C1 segment of cervical spinal cord (tissue), 14 donors: Measurements from ENCODE around the gene LRRC75A.

ENCODE experiments used
- DNase-seq, 14 donors: peaks; one replicate each; lab custom pipeline; 2025; lab: John Stamatoyannopoulos, UW

LRRC75A gene

DNA sequence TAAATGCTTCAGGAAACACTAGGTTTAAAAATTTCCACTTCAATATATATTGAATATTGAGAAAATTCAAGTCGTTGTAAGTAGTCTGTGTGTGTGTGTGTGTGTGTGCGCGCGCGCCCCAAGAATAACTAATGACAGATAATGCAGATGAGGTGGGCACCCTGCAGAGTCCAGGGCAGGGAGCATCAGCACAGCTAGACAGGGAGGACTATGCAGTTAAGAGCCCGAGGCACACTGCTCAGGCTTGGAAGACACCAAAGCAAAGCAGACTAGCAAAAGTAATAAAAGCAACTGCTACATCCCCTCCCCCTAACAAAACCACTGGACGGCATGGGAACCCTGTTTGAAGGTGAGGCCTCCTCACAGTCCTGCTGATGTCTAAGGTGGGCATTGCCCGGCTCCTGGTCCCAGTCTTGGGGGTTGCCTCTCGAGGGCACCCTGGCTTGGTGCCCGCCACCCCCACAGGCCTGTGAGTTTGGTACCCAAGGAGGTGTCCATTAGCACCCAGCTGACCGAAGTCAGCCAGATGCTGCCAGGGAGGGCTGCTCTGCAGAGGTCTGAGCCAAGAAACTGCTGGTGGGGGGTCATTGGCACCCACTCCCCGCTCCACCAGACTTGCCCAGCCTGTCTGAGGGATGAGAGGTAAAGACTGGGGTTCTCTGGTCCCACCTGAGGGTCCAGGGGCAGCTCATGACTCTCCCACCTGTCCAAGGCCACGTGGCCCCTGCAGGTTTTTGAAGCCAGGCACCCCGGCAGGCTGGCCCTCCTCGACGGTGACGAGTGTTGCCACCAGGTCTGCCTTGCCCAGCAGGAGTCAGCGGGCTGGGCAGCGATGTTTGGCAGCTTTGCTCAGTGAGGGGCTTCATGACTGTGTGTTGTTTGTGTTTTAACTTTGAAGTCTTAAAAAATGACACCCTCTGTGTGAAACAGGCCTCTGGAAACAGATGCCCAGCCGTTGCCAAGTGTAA lies 18.7 kb downstream of the LRRC75A start:
- DNase-seq, result no peak

DNA sequence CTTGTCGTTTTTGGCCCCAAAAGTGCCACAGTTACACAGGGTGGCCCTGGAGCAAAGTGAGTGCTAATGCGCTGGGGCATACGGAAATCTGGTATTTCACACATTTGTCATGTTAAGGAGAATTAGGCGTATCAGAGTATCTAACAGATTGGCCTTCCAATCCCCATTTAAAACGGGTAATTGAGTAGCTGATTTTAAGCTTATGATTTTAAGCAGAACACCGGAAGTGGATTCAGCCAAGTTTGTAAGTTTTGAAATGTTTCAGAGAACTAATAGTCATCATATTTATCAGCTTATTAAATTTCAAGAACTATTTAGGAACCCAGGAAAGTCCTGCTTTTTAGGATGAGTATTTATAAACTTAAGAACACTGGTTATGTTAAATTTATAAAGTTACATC lies 19.5 kb downstream of the LRRC75A start:
- no peak for DNase-seq

DNA sequence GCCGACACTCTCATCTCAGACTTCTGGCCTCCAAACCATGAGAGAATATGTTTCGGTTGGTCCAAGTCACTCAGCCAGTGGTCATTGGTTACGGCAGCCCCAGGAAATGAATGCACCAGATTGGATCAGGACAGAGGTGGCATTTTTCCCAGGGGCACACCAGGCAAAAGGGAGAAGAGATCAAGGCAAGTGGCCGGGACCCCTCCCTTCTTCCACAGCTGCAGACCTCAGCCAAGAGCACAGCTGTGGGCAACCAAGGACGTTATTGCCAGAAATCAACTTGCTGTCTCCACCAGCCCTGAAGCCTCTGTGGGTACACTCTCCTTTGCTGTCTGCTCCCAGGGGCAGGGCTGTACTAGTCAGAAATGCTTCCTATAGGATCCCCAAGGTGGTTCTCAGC lies 20.7 kb downstream of the LRRC75A start:
- no peak for DNase-seq

DNA sequence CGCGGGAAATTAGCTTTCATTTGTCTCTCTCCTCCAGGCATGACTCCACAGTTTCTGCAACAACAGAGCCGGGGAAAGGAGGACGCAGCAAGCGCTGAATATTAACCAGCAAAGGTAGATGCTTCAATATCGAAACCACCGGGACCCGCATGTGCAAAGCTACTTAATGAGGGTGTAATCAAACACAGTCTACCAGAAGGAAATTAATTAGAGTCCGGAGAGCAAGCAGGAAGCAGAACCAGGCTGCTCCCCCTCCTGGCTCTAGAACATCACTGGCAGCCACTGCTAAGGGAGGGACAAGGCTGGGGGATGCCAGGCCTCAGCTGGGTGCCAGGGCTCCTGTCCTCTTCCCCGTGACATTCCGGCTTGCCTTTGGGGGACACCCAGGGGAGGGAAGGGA lies 21.7 kb downstream of the LRRC75A start:
- peak in 3 of 14 donors; percentile 15 to 33 (median 28) for DNase-seq

DNA sequence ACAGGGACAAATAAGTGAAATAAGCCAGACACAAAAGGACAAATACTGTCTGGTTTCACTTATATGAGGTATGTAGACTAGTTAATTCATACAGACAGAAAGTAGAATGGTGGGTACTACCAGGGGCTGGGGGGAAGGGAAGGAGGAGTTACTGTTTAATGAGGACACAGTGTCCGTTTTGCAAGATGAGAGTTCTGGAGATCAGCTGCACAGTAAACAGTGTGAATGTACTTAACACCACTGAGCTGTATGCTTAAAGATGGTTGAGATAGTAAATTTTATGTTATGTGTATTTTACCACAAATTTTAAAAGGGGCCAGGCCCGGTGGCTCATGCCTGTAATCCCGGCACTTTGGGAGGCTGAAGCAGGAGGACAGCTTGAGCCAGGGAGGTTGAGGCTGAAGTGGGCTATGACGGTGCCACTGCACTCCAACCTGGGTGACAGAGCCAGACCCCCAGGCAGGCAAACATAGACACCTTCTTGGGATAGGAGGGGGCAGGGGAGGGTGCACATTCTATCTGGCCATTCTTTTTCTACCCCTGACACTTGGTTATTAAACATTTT lies 23.5 kb downstream of the LRRC75A start:
- no peak for DNase-seq

DNA sequence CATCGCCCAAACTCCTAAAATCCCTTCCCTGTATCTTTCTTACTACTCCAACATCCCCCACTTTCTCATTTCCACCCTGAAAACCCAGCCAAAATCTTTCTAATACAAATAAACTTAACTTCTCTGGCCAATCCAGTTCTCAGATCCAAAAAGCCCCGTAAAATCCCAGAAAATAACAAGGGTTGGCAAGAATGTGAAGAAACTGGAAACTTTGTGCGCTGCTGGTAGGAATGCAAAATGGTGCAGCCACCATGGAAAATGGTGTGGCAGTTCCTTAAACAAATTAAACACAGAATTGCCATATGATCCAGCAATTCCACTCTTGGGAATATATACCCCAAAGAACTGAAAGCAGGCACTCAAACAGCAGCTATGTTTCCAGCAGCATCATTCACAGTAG lies 24.1 kb downstream of the LRRC75A start:
- no peak for DNase-seq

DNA sequence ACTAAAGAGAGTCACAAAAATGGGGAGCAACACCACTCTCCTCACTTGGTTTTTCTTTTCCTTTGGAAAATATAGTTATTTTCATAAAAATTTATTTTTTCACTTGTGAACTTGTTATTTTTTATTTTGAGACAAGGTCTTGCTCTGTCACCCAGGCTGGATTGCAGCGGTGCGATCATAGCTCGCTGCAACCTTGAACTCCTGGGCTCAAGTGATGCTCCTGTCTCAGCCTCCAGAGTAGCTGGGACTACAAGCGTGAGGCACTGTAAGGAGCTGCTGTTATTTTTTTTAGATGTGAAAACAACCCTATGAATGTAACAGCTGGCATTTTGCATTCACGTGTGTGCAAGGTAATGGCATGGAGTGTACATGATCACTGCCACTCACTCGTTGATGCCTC lies 24.9 kb downstream of the LRRC75A start:
- no peak for DNase-seq

DNA sequence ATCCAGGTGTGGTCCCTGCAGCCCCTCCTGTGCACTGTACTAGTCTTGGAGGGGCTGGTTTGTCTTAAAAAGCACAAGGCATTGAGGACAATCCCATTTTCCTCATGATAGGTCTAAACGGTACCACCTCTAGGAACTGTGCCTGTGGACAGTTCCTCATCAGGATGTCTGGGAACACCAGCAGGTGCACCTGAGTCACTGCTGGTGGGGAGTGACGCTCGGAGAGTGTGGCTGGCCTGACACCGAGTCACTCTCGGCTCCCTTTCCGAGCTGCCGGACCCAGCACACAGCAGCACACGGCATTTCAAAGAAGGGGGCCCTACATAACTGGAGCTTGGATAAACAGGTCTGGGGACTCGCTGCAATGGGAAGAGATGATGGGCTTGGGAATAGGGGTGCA lies 25.6 kb downstream of the LRRC75A start:
- DNase-seq, result no peak

DNA sequence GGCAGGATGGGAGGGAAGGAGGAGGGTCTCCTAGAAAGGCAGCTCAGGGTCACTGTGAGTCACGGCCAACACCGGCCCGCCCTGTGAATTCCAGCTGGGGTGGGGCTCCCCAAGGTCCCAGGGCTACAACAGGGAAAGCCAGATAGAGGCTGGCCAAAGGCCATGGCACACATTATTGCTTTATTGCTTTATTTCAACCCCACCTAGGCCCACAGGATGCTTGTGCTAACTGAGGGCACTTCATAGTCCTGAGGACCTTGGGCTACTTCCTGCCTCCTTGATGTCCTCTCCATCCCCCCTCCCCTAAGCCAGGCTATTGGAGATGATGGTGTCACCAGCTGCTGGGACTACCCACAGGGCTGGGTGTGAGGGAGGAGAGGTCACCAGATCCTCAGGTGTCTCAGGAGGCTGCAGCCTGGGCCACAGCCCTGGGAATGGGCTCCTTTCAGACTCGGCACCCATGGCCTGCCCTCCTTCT lies 26.1 kb downstream of the LRRC75A start:
- DNase-seq, result no peak

DNA sequence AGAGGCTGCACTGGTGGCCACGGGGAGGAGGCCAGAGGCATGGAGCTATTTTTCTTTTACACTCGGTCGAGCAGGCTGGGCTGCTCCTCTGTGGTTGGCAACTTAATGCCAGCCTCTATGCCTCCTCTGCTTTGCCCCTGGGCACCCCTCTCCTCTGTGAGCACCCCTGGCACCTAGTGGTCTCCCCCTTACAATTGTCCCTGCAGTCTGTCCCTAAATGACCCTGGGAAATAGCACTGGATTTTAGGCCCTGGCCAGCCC lies 27.0 kb downstream of the LRRC75A start:
- no peak for DNase-seq

DNA sequence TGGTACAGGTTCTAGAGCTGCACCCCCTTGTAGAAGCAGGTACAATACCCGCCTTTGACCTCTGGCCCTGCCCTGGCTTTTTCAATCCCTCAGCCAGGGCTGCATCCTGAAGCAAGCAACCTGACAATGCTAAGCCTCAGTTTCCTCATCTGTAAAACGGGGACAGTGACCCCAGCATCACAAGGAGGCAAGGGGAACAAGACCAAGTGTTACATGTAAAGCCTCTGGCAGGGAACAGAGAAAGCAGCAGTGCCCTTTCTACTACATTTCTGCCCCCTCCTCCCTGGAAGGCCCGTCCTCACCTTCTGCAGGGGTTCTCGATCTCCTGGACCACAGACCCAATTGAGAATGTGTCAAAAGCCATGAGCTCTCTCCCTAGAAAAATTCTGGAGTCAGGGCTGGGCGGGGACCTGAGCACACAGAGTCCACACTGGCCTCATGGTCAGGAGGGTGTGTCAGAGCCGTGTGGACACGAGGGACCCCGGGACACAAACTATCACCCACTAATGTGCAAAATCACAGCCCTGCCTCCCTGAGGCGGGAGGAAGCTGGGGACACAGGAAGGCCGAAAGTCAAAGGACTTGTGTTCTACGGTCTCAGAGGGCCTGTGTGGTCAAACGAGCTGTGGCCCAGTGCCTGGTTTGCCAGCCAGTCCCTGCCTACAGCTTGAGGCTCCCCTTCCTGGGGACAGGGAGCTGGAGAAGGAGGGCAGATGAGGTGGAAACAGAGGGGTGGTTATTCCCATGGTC lies 27.5 kb downstream of the LRRC75A start:
- no peak for DNase-seq

DNA sequence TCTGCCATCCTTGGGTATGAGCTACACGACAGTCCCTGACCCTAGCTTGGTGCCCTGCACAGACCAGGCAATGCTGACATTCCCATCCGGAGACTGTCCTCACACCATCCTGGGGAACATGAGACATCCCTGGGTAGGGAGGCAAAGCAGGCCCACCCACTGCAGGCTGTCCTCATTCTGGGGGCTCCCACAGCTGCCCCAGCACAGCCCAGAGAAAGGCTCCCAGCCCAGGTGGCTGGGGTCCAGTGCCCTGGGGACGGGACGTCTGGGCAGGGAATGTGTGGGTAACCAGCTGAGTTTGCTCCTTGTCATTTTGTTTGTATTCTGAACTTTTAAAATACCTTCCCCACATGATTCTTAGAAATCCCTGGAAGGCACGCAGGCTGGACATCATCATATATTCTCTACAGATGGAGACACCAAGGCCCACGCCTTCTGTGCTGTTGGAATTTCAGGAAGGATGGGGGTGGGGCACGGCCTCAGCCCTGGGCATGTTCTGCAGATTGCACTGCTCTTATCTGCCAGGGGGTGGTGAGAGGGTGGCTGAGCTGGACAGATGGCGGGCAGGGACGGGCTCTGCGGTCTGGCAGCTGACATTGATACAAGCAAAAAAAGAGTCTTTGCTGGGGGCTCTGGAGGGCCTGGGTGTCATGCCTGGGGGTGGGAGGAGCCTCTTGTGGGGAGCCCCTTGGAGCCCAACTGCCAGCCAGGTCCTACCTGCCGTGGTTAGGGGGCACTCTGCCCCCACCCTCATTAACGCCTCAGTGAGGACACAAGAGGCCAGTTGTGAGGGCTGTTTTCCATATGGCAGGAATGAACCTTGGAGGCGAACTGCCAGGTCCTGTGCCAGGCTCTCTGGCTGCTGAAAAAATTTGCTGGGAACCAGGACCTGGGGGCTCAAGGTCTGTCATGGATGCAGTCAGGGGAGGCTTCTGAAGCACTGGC lies 28.4 kb downstream of the LRRC75A start:
- DNase-seq, result peak in 1 of 14 donors; percentile 83

DNA sequence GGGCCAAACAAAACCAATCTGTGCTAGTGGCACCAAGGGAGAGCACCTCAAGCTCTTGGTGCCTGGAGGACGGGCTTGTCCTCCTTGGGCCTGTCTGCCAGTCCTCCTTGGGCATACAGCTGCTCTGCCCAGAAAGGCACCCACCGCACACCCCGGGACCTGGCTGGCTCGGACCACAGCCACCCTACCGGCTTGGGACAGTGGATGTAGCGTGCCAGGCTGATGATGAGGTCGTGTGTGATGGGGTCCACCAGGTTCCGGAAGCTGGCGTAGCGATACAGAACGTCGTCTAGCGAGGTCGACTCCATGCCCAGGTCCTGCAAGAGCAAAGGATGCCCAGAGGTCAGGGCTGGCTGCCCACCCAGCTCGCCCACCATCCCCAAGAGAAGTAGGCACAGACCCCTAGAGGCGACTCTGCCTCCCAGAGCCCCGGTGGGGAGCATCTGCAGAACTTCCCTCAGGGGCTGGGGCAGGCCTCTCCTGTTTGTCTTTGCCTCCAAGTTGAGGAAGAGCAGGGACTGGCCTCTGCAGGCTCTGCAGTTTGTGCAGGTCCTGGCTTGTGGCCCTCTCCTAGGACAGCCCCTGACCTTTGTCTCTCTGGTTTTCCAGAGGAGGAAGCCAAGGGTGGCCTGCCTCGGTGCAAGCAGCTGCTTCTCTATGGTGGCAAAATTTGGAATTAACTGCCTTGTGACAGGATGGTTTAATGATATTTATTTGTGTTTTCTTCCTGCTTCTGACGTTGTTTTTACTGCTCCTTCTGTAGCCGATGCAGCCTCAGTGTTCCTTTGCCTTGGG lies 29.7 kb downstream of the LRRC75A start:
- no peak for DNase-seq

DNA sequence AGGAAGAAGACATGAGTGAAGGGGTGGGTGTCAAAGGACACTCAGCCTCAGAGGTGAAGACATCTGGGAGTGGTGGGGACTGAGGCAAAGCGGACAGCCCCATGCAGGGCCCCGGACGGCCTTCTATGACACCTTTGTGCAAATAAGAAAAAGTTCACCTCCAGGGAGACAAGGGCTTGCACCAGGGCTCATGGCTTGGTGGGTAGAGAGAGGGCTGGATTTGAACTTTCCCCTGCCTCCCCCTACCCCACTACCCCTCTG lies 30.5 kb downstream of the LRRC75A start:
- DNase-seq, result no peak

DNA sequence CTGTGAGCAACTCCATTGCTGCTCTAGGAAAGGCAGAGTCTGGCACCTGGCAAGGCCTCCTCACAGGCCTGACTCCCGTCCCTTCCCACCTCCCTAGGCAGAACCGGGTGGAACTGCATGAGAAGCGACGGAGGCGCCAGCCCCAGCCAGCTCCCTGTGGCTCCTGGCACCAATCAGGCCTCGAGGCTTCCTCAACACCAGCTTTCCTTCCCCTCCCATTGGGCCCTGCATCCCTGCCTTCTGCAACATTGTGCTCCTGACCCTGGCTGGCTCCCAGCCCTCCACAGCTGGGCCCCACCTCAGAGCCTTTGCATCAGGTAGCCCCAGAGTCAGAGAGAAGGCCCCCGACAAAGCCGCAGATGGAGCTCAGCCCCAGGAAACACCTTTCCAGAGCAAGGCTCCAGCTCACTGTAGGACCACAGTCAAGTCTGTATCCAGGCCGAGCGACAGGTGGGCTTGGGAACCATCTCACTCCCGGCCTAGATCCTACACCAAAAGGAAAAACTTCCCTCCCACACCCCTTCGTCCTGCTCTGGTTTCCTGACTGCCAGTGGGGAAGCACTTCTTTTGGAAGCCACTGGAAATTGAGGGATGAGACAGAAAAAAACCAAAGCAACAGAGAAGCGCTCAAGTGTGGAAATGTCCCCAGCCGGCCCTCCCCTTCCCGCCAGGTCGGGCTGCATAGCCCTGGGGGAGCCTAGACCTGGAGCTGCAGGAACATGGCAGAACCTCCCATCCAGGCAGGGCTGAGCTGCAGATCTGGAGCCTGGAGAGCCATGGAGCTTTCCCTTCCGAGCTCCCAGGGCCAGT lies 31.0 kb downstream of the LRRC75A start:
- no peak for DNase-seq

DNA sequence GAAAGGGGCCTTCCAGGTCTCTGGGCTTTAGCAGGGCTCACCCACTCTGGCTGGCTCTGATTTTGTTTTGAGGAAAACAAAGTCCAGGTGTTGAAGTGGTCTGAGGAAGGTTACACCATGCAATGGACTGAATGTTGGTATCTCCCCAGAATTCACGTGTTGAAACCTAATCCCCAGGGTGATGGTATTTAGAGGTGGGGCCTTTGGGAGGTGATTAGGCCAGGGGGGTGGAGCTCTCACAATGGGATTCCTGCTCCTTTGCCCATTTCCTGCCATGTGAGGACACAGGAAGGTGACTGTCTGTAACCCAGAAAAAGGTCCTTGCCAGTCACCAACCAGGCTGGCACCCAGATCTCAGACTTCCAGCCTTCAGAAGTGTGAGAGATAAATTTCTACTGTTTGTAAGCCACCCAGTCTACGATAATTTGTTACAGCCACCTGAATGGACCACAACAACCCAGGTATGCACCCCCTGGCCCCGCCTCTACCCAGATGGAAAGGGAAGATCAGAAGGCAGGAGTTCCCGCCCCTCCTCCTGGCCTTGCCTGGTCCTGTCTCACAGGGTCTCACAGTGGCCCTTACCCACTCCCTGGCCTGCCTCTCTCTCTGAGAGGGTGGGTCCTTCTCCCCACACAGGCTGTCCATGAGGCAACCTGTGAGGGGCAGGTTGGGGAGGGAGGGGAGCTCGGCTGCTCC lies 32.0 kb downstream of the LRRC75A start:
- no peak for DNase-seq

DNA sequence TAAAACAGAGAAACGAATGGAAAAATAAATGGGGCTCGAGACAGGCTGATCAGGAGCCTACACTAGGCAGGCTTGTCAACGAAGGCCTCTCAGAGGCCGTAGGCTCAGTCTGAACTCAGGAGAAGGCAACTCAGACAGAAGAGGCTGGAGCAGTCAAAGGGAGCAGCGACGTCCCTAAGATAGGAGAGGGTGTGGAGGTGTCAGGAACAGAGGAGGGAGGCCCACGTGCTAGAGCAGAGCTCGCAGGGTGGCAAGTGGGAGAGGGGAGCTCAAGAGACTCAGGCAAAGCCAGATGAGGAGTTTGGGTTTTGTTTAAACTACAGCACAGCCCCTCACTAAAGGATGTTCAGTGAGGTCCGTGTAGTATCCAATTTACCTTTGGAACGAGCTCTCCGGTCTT lies 32.7 kb downstream of the LRRC75A start:
- DNase-seq, result no peak

DNA sequence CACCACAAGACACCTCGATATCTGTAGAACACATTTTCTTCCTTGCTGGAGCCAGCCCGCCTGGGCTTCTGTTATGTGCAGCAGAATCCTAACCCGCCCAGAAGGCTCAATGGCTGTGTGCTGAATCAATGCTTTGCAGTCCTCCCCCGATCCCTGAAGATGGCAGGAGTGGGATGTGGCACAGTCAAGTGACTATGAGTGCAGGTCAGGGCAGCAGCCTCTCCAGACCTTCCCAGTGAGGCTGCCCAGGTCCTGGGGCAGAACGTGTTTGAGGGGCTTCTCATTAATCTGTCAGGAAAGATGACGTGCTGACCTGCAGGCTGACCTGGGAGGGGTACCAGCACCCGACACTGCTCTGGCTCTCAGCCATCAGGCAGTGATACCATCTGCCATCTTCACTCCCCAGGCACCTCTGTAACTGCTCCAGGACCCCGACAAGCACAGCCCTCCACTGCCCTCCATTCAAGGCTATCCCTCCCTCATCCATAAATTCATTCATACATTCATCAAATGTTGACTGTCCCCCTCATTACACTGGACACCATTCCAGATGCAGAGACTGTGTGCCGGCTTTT lies 35.2 kb downstream of the LRRC75A start:
- no peak for DNase-seq
